Measurements from ENCODE around the gene ALOX12.
"Not testable (repeated sequence)": the region's sequence is repeated elsewhere in the genome, so short reads cannot be mapped to it uniquely, and the experiment has no call there.

Gene ALOX12

GRCh38 chr17:7046725-7047397 is 51.0 kb downstream of the ALOX12 start:
- DNase-seq: peak; percentile 89

DNA sequence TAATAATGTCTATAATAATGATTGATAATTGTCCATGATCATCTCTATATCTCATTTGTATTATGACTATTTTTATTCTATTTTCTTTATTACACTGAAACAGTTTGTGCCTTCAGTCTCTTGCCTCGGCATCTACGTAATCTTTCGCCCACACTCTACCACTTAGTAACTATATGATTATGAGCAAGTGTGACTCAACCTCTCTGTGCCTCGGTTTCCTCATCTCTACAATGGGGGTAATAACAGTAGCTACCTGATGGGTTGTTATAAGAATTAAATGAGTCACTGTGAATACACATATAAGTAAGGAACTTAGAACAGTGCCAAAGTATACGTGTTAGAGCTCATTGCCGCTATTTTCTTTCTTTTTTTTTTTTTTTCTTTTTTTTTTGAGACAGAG is 51.7 kb downstream of the ALOX12 start:
- no peak for DNase-seq

- DNase-seq: no peak
Observed at GRCh38 chr17:7048968-7049367, 53.1 kb downstream of the ALOX12 start.

- DNase-seq: not testable (repeated sequence)
Observed at GRCh38 chr17:7050583-7050982, 54.7 kb downstream of the ALOX12 start.

- no peak for DNase-seq
Observed at GRCh38 chr17:7056386-7056785, 60.5 kb downstream of the ALOX12 start.

DNA sequence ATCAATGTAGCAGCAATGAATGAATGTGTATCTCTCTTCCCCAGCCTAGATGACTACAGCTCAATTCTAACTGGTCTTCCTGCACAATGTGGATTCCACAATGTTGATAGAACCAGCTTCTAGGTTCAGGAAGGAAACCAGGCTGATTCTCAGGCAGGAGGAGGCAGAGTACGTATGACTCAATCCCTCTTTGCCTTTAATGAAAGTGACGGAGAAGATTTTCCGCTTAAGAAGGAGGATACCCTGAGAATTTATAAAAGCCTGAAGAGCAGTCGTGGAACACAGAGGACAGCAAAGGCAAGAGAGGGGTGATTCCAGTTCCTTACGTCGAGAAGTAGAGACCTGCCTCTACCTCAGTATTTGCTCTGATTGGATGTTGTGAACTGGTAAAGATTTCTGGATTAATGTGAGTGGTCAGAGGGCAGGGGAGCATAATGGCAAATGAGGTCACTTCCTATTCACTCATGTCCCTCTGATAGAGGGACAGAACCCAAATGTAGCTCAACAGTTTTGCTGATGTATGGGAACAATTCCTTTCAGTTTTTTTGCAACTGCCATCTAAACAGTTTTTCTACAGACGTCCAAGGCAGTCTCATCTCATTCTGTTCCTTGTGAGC is 63.1 kb downstream of the ALOX12 start:
- no peak for DNase-seq

Measured in CD4-positive, alpha-beta T cell treated with Interleukin-1 beta for 1 hour (primary cell).